ENCODE measurements around the gene CPTP.

Gene CPTP

DNA sequence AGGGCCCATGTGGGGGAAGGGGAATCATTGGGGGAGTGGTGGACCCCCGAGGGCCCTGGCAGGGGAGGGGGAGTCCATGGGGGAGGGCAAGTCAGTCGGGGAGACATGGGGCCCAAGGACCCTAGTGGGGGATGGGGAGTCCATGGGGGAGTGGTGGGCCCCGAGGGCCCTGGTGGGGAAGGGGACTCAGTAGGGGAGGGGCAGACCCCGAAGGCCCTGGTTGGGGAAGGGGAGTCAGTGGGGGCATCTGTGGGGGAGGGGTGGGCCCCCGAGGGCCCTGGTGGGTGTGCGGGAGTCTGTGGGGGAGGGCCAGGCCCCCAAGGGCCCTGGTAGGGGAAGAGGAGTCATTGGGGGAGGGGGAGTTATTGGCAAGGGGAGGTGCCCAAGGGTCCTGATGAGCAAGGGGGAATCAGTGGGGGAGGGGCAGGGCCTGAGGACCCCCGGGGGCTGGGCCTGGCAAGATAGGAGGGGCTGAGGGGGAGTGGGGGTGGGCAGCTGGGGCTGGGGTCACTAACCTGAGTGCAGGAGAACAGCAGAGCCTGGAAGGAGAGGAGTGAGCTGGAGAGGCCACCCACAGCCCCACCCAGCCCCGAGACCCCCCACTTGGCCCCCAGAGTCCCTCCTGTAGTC is 31.7 kb downstream of the CPTP start:
- DNase-seq = no peak
- TF ChIP-seq POLR2A (IDR thresholded peaks at IDR 0.05; ENCODE audit: low read length) (no peak), GATA1 (IDR thresholded peaks at IDR 0.05; ENCODE audit: low read depth, low read length) (no peak)

DNA sequence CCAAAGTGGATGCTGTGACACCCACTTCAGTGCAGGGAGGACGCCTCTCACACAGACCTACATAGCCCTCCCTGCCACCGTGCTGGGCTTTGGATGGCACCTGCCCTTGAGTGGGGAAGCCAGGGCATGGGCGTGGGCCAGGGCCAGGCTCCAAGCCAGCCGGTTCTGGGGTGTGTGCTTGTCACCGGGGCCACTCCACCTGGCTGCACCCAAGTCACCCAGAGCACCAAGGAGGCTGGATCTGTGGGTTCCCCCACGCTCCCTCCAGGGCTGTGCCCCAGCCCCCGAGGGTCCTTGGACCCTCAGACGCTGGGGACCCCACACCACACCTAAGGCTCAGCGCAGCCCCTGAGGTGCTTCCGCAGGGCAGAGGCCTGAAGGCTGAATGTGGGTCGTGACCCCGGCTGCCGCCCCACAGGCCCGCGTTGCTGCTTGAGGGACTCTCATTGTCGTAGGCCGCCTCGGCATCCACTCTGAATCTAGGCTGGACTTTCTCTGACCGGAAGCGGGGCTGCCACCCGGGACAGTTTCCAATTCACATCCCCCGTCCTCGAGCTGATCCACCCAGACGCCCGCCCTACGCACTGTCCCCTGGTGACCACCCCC is 32.3 kb downstream of the CPTP start:
- TF ChIP-seq GATA1 (IDR thresholded peaks at IDR 0.05; ENCODE audit: low read depth, low read length) (no peak), POLR2A (IDR thresholded peaks at IDR 0.05; ENCODE audit: low read length) (no peak)
- no peak for DNase-seq

- TF ChIP-seq GATA1 (IDR thresholded peaks at IDR 0.05; ENCODE audit: low read depth, low read length) (no peak), POLR2A (IDR thresholded peaks at IDR 0.05; ENCODE audit: low read length) (no peak)
- DNase-seq = no peak
Observed at GRCh38 chr1:1357871-1358432, 33.4 kb downstream of the CPTP start.

- peak; percentile 55 to 73 for DNase-seq
- TF ChIP-seq POLR2A (IDR thresholded peaks at IDR 0.05; ENCODE audit: low read length) (no peak), GATA1 (IDR thresholded peaks at IDR 0.05; ENCODE audit: low read depth, low read length) (no peak)
Observed at GRCh38 chr1:1358433-1359271, 34.0 kb downstream of the CPTP start, which contains the start of gene MXRA8. Gene MXRA8 (minus strand): TSS chr1:1358555. CDS start chr1:1358504, 51 bp downstream.

DNA sequence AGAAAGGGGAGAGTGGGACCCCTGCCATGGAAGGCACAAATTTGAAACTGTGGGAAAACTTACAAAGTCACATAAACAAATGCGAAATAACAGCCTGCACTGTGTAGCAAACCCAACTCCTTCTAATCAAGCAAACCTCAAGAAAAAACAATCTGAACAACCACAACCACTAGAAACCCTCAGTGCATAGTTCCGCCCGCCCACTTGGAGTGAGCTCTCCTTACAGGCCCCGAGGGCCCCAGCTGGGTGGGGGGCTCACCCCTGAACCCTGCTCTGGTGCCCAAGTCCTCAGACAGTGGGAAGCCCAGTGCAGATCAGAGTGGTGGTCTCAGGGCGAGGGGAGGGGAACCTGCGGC is 34.7 kb downstream of the CPTP start:
- DNase-seq = no peak
- no peak for TF ChIP-seq POLR2A (IDR thresholded peaks at IDR 0.05; ENCODE audit: low read length)
- TF ChIP-seq GATA1 (IDR thresholded peaks at IDR 0.05; ENCODE audit: low read depth, low read length) = no peak

- no peak for DNase-seq
- TF ChIP-seq POLR2A (IDR thresholded peaks at IDR 0.05; ENCODE audit: low read length) (no peak), GATA1 (IDR thresholded peaks at IDR 0.05; ENCODE audit: low read depth, low read length) (no peak)
Observed at GRCh38 chr1:1359664-1360468, 35.3 kb downstream of the CPTP start.

- TF ChIP-seq GATA1 (IDR thresholded peaks at IDR 0.05; ENCODE audit: low read depth, low read length) = no peak
- no peak for TF ChIP-seq POLR2A (IDR thresholded peaks at IDR 0.05; ENCODE audit: low read length)
- no peak for DNase-seq
Observed at GRCh38 chr1:1360506-1361169, 36.0 kb downstream of the CPTP start.

DNA sequence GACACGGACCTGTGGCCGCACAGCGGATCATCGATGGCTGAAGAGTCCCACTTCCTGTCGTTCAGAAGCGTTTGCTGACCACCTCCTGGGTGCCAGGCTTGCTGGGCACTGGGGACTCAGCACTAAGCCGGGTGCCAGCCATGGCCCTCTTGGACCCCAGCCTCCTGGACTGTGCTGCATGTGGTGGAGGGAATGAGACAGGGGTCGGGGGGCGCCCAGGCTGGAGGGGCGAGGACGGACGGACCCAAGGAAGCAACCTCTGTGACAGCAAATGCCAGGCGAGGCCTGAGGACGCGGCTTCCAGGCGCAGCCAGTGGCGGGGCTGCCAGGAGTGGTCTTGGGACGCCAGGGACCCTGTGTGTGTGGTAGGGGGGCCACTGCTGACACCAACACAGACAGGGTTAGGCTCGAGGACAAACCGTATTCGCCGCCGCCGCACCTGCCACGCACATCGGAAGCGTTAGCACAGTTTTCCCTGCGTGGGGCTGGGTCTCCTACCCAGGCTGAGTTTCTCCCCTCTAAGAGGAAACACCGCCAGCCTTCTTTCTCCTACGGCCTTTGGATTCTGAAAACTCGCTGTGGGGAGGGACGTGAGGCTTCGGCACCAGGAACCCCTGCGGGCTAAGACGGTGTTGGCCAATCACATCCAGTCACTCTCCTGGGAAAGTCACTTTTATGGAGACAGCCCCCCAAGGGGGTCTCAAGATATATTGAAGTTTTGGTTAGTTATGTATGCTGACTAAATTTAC is 36.8 kb downstream of the CPTP start:
- no peak for DNase-seq
- TF ChIP-seq GATA1 (IDR thresholded peaks at IDR 0.05; ENCODE audit: low read depth, low read length) (no peak), POLR2A (IDR thresholded peaks at IDR 0.05; ENCODE audit: low read length) (no peak)

DNA sequence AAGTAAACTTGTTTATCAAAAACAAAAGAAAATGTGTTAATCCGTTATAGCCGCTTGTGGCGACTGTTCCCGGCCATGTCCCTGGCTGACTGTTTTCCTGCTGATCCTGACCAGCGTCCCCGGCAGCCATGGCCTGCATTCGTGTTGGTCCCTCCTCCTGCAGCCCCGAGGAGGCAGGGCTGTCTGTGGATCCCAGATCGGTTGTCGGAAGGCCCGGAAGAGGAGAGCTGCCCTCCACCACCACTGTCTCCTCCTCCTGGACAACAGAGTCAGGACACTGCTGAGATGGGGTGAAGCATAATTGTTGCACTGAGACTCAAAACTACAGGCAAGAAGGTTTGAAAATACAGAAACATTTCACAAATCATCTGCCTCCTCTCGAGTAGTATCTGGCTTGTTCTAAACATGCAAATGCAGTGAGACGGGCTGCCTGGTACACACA is 37.4 kb downstream of the CPTP start:
- no peak for TF ChIP-seq POLR2A (IDR thresholded peaks at IDR 0.05; ENCODE audit: low read length)
- no peak for TF ChIP-seq GATA1 (IDR thresholded peaks at IDR 0.05; ENCODE audit: low read depth, low read length)
- DNase-seq = peak in 1 of 2 experiments; percentile 31

DNA sequence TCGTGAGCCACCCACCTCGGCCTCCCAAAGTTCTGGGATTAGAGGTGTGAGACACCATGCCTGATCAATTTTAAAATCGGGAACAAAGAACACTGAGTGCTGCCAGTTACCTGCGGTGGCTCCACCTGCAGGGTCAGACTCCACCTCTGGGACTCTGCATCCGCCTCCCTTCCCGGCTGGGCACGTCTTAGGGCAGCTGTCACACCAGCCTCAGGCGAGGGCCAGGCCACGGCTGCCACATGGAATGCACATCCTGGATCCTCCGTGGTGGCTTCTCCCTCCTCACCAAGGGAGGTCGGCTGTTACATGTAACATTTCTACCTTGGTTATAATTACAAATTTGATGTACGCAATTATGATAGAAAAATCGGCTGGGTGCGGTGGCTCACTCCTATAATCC is 39.7 kb downstream of the CPTP start:
- TF ChIP-seq POLR2A (IDR thresholded peaks at IDR 0.05; ENCODE audit: low read length) (no peak), GATA1 (IDR thresholded peaks at IDR 0.05; ENCODE audit: low read depth, low read length) (no peak)
- DNase-seq = no peak

DNA sequence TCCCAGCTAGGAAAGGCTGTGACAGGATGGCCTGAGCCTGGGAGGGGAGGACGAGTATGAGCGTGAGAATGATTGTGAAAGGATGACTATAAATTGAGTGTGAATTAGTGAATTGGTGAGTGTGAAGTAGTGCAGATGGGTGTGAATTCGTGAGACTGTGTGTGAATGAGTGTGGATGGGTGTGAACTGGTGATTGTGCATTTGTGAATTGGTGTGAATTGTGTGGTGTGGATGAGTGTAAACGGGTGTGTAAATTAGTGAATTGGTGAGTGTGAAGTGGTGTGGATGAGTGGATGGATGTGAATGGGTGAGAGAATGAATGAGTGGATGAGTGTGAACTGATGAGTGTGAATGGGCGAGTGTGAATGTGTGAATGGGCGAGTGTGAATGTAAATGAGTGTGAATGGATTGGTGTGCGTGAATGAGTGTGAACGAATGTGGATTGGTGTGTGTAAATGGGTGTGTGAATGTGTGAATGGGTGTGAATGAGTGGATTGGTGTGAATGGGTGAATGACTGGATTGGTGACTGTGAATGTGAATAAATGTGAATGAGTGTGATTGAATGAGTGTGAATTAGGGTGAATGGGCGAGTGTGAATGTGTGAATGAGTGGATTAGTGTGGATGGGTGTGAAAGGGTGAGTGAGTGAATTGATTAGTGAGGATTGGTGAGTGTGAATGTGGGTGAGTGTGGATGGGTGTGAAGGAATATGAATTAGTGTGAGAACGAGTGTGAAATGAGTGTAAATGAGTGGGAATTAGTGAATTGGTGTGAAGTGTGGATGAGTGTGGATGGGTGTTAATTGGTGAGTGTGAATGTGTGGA is 41.5 kb downstream of the CPTP start:
- DNase-seq = peak; percentile 57
- TF ChIP-seq GATA1 (IDR thresholded peaks at IDR 0.05; ENCODE audit: low read depth, low read length) (no peak), POLR2A (IDR thresholded peaks at IDR 0.05; ENCODE audit: low read length) (no peak)

Measured in erythroblast (primary cell).